ENCODE results near the gene TOMM7.

The TOMM7 gene

DNA sequence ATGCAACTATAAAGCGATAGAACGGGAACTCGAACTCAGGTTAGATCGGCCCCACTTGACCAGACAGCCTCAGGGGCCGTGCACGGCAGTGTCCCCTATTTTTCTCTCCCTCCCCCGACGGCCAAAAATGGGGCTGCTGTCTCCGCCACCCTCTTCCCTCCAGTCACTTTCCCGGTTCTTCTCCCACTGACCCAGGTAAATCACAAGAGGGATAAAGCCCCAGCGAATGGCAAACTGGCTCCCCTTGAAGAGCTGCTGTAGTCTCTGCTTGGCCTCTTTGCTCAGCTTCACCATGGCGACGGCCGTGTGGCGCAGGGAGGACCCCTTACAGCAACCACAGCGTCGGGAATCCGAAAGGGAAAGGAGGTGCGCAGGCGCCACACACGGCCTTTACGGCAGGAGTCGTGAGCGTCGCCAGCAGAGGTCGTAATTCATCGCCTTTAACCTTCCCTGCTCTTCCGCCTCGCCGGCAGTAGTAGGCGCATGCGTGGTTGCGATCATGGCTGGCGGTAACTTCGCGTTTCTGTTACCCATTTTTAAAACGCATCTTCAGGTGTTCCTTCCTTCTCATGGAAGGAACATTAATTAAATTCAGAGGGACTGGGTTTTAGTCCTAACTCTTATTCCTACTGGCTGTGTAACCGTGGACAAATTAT, at the start of gene TOMM7:
TOMM7 (minus strand) TSS at position 364 of the 656 bp plus-strand sequence; CDS start at position 294, 70 bp downstream.
- DNase-seq, result peak; percentile 92

DNA sequence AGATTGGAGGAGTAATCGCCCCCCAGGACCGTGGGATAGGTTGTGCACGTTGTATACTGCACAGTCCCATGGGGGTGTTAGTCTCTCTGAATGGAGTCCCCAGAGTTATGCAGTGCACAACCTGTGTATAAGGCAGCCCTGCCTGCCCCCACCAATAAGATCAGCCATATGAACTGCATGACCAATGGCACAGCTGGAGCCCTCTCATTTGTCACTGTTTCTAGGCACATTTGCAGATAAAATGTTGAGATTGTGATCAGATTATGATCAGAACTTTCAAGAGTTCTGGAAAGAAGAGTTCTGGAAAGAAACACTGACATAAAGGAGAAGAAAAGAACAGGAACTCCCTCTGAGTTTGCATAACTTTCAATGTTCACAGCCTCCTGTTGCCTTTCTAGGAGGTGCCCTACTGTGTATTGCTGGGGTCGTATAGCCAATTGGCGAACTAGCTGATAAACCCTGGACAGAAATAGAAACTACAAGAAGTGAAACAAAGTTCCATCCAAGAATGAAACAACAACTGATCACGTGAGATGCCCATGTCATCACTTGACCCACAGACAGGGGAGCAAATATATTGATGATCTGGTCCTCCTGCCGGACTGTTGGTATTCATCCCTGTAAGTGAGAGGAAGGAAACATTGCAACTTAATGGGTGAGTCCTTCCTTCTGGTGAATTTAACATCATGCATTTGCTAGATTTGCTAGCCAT, 49.6 kb upstream of the TOMM7 start:
- DNase-seq, result no peak

DNA sequence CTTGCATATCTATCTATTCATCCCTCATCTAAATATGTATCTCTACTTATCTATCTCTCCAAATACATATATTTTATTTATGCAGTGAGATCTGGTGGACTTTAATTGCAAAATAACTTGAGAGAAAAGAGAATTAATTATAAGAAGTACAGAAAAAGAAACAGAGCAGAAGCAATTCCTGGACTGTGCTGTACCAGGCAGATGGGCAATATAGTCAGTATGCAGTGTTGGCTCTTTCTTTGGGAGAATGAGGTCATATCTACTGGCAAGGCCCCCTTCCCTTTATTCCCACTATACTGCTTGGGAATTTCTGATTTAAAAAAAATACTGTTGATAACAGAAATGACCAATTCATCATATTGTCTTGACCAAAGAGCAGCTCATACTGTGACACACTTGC, 49.0 kb upstream of the TOMM7 start:
- no peak for DNase-seq

DNA sequence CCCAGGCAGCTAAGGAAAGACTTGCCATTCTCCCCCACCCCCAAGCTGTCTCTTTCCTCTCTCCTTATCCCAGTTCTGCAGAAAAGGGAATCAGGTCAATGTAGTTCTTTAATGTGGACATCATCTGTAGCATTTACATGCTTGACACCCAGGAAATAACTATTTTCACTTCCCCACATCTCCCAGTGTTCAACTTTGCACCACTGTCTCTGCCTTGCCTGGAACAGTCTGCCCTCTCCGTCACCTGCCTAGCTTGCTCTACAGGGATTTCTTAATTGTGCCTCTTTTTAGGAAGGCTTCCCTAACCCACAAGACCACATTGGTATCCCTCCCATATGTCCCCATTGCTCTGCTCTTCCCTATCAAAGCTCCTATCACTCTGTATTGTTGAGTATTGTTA, 45.9 kb upstream of the TOMM7 start:
- DNase-seq, result no peak

DNA sequence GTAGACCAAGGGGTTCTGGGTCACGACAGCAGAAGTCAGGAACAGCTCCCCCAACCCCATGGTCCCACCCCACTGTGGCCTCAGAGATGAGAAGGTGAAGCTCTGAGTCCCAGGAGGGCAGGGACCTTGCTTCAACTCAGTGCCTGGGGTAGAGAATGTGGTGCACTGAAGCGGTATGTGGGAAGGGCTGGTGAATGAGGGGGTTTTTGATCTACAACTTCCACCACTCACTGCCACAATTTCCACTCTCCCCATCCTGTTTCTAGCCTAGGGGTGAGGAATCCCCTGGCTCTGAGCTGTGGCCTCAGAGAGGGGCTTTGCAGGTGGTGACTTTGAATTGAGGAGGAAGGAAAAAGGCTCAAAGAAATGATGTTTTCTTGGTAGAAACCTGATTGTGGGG, 44.9 kb upstream of the TOMM7 start:
- no peak for DNase-seq

DNA sequence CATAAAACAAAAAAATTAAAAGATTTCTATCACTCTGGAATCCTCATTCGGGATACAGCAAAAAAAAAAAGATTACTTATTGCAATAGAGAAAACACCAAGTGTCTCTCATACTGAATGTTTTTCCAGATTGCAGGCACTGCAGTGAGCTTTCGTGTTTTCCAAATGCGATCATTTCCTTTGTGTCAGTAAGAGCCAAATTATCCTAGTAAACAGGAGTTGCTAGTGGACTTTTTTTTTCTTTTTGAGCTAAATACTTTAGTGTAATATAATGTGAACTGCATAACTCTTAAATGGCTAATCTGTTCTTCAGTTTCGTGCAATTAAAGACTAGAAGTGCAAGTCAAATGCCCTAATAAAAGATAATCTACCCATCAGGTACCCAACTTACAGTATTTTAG, 44.4 kb upstream of the TOMM7 start:
- DNase-seq, result no peak

DNA sequence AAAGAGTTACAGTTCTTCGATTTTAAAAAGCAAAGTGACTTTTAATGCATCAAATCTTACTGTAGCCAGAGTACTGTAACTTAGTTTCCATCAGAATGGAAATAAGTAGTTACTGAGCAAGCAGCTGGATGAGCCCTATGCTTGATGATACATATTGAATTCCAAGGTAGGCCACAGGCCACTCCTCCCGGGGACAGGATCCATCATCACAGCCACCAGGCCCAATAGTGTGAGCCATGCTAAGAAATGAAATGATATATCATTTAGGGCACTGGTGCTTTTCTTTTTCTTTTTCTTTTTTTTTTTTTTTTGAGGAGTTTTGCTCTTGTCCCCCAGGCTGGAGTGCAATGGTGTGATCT, 42.9 kb upstream of the TOMM7 start:
- DNase-seq, result no peak

DNA sequence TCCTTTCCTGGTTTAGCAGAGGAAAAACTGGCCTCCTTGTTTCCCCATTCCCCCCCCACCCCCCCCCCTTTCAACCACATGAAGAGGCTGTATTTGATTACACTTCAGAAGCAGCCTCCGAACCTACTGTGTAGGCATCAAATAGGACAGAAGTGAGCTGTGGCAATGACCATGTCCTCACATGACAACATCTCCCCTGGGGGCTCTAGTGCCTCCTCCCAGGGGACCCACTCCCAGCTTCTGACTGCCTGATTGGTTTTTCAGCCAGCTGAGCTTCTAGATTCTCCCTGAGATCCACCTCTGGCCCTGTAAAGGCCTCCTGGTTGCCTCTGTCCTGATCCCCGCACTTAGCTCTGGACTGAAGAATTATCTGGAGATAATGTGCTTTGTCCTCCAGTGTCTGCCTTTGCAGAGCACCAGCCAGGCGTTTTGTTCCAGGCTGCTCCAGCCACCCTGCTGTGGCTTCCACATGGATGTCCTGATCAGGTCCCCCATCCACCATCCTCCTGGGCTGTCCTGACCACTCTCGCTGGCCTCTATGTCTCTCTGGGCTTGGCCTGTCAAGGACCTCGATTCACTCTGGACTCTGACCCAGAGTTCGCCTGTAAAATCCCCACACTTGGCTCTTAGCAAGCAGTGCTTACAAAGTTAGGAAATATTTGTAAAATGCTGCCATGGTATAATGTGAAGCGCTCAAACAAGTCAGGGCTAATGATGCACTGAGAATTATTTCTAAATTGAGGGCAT, 42.4 kb upstream of the TOMM7 start:
- DNase-seq, result no peak

DNA sequence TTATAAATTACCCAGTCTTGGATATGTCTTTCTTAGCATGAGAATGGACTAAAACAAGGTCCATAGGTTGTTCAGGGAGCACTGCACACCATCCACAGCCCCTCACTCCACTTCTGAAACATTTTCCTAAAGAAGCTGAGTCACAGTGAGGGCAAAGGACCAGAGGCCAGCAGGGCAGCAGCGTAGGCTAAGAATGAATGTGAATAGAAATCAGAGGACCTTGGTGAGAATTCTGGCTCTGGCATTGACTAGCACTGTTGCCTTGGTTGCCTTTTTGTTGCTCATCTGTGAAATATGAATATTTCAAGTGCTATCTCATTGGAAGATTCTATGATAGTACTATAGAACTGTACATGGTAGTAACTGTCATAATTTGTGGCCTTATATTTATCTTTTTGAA, 41.7 kb upstream of the TOMM7 start:
- no peak for DNase-seq

DNA sequence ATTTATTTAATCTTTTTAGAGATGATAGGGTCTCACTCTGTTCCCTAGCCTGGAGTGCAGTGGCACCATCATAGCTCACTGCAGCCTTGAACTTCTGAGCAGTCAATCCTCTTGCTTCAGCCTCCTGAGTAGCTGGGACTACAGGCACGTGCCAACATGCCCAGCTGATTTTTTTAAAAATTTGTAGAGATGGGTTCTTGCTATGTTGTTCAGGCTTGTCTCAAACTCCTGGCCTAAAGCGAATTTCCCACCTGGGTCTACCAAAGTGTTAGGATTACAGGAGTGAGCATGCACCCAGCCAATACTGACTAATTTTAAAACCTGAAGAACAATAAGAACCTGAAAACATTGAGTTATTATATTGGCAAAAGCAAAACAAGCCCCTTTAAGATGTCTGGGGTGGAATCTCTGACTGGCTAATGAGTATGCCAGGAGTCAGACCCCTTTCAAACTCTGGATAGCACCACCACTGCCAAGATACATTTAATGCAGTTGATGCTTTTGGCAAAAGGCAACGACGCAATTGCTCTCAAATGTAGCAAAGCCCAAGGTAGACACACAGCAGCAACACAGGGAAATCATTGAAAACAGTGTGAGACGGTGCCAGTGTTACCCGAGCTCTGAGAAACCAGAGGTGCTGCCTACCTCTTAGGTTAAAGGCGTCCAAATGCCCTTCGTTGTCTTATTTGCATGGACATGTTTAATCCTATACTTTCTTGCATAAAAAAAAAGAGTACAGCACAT, 40.7 kb upstream of the TOMM7 start:
- DNase-seq, result no peak

DNA sequence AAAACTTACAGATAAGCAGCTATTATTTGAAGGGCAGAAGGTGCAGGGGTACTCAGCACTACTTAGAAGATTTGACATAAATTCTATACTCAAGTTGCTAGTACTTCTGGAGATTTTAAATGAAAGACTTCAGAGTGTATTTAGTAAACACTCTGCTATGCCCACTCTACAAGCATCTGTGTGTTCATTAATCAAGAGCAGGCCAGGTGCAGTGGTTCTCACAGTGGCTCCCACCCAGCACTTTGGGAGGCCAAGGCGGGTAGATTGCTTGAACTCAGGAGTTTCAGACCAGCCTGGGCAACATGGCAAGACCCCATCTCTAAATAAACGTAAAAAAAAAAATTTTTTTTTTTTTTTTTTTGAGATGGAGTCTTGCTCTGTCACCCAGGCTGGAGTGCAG, 38.9 kb upstream of the TOMM7 start:
- no peak for DNase-seq

DNA sequence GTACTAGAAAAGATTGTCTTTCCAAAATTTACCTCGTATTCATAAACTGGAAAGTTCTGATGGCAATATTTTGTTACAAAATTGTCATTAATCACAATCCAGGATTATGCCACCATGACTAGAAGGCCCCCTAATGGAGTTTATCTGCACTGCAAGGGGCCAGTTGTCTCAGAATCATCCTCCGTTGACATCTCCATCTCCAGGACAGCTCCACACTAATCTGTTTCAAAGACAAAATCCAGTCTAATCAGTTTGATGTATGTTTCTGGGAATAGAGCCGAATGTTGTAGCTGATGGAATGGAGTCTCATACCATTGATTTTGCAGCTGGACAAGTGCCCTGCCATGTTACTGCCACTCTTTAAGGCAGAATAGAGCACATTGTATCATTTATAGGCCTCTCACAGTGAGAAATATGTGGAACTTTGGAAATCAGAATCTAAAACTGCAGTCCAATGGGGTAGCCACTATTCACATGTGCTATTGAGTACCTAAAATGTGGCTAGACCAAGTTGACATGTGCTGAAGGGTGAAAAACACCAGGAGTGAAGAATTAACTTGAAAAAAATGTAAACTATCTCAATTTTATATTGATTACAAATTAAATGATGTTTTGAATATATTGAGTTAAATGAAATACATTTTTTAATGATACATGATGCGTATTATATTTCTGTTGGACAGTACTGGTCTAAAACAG, 38.3 kb upstream of the TOMM7 start:
- peak; percentile 27 for DNase-seq

DNA sequence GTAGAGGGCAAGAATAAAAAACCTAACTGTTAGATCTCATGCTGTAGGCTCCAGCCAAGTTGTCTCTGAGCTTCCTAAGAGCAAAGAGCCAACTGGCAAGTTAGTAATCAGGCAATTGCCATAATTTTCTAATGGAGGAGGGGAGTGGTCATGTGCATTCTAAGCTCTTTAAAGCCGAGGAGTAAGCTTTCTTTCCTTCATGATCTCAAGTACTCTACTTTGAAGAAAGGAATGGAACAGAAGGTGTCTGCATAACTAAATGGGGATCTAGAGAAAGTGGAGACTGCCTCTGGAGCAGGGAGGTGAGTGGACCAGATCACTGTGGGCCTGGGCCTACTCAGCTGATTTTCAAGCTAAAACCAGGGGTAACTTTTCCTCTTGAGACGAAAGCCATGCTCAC, 37.7 kb upstream of the TOMM7 start:
- no peak for DNase-seq

DNA sequence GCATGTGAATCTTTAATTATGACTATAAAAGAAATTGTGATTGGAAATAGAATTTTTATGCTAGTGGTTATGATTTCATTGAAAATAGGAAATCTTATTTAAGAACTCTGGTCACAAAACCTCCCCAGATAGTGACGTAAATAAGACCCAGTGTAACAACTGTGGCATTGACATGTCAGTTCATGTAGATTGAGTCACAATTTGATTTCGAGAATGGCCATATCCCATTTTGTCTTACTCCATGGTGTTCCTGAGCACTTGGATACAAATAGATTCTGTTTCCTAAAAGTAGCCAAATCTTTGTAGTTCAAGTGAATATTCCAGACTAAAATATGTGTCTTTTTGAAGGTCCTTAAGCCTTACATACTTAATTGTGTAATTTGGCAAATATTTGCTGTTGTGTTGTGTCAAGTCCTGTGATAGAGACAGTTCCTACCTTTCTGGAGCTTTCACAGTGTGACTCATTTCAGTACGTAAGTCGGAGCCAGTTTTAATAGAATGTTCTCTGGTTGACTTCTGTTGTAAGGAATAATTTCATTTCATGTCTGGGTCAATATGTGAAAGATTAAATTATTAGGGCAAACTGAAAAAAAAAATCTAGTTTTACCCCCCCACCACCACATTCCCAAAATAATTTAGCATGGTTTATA, 37.1 kb upstream of the TOMM7 start:
- DNase-seq, result no peak

DNA sequence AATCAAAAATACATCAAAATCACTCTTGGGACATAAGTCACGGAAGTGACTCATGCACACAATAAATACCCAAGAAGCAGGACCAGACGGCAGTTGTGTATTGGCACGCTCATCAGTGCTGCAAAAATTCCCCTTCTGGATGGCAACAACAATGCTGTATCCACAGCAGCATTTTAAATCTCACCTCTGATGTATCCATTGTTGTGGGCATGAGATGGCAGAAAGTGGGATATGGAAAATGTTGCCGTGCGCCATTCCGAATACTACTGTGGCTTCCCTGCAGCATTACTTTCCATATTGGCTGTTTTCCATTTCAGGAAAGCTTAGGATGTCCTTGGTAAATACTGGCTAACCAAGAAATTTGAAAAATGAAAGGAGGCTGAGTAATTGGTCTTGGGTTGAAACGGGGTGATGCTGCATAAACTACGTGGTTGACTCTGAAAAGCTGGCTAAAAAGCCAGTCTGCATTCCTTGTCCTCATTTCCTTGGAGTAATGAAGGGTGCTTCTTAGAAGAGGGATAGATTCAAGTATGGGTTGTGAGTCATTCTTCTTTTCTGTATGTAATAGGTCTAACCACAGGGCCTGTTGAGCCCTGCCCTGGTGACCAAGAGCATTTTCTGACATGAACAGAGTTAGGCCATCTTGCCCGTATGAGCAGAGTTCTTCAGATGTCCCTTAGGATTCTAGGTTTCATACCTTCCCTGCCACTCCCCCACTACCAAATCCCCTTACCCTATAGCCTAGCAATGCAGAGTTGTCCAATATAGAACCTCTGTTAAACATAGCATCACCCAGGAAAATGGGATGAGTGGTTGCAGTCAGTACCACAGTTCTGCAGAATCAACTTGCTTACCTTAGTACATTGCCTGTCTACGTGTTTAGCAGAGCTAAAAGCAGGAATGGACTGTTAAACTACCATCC, 36.3 kb upstream of the TOMM7 start:
- no peak for DNase-seq

DNA sequence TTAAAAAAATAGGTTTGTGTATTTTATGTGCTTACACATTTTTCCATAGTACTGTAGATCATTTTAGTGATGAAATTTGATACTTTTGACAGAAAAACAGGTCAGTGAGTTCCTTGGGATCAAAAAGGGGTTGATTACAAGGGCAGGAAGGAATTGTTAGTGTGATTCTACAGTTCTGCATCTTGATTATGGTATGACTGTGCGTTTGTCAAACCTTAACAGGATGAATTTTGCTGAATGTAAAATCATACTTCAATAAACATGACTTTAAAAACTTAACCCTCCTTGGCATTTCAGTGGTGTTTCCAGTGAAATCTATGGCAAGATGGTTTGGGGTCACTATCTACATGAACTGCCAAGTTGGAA, 35.6 kb upstream of the TOMM7 start:
- no peak for DNase-seq

DNA sequence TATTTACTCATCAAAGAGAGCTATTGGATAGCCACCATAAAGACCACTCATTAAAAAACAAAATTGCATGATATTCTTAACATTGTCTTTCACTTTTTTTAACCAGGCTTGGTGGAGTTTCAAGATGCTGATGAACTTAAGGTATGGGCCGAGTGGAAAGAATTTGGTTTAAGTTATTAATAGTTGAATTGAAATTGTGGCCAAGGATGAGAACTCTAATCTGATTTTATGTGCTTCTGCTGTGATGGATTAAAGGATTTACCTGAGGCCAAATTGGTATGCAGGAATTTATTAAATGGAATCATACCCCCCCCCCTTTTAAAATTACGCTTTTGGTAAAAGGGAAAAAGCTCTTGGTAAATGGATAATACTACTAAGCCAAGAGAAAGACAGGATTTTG, 33.8 kb upstream of the TOMM7 start:
- DNase-seq, result no peak

DNA sequence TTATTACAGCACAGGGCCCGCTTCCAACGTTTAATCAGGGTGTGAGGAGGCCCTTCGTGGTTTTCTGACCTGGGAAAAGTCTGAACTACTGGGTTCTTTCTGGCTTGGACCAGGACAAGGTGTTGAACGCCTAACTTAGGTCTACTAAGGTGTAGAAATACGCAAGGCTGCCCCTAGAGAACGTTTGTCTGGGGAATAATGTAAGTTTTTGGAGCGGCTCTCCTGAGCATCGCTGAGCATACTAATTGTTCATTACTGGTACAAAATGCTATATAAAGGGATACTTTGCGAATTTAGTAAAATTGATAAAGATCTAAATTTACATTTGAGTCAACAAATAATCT, 32.4 kb upstream of the TOMM7 start:
- DNase-seq, result no peak

DNA sequence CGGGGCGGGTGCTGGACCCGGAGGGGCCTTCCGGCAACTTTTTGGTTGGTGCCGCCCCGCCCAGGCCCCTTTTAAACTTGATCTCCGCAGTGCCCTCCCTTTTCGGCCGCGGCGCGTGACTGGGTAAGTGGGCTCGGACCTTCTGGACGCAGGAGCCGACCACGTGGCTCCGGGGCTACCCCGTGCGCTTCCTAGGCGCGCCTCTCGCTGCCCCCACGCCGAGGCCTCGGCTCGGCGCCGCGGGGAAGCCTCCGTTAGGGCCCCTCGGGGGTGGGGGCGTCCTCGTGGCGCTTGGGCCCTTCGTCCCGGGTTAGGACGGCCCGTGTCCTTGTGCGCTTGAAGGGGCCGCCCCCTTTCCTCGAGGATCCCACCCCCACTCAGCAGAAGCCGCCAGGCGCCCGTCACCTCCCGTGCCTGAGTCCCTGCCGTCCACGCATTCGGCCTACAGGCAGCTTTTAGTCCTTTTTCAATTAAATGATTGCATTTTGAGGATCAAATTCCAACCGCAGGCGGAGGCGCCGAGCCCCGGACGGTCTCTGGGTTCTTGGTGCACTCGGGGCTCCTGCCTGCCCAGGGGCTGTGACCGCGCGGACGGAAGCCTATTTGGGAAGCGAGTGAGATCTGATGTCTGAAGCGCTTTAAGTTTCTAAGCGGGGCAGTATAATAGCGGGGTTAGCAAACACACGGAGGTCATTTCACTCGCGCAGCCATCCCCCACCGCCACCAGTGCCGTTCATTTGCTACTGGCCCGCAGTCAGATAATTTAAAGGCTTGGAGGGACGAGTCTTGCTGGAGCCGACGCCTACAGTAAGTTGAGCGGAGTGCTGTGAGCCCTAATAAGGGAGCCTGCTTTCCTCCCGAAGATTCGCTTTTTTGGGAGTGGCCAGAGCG, 31.8 kb upstream of the TOMM7 start:
- peak; percentile 72 for DNase-seq

DNA sequence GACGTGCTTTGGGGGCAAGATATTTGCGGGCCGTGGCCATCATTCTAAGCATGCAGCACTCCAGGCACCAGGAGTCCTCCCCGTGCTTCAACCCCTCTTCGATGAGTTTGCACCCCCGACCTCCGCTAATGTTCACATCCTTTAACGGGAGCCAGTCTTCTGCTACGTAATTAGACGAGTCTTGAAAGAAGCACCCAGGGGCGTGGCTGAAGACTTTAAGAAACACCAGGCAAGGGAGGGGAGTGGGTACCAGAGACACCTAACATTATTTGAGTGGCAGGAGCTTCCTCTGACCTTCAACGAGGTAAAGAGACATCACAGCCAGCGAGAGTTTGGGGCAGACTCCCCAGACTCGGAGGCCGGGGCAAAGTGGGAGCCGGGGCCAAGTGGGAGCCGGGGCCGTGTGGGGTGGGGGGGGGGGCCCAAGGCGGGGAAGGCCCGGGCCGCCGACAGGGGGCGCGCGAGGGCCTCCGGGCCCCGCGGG, 31.1 kb upstream of the TOMM7 start:
- peak; percentile 66 for DNase-seq

Data from CD4-positive, alpha-beta T cell treated with Interleukin-4 for 4 hours (primary cell).